Sigmoid colon (tissue), 4 donors: ENCODE measurements around the gene GALNT14.

ENCODE experiments used
- CTCF ChIP-seq, 4 experiments: fragments of 450-650 bp in 3 of 4; fragments of 200-600 bp in 1 of 4; IDR thresholded peaks; one replicate each; pipeline ENCODE4 v1.5.1; 2016 to 2019; ENCODE audit warnings: antibody characterized with exemption in 4 of 4, mild to moderate bottlenecking in 3 of 4, moderate library complexity in 2 of 4
- POLR2A ChIP-seq, 2 donors: fragments of 450-650 bp; IDR thresholded peaks; one replicate each; pipeline ENCODE4 v1.6.1; 2016; ENCODE audit warnings: antibody characterized with exemption in 2 of 2, mild to moderate bottlenecking in 2 of 2, moderate library complexity in 2 of 2
- POLR2AphosphoS5 ChIP-seq, 4 donors: sonication (generic); formaldehyde crosslinking; IDR thresholded peaks; one replicate each; pipeline ENCODE4 v1.6.1; 2017; ENCODE audit warnings: antibody characterized with exemption in 4 of 4

GRCh38 chr2:31110998-31111397 is 27.2 kb downstream of the GALNT14 start:
- TF ChIP-seq POLR2A (IDR thresholded peaks at IDR 0.05), result no peak
- TF ChIP-seq CTCF (IDR thresholded peaks at IDR 0.05), result no peak
- TF ChIP-seq POLR2AphosphoS5 (IDR thresholded peaks at IDR 0.05), result no peak
